Mammary epithelial cell (primary cell): ENCODE results near the gene FKBP5.

Source experiments
- EZH2 ChIP-seq: IDR thresholded peaks from 2 replicates; pipeline ENCODE4 v1.6.1; 2012; ENCODE audit warnings: low read length, inconsistent platforms, borderline replicate concordance
- TF ChIP-seq, protein P1 (sequence below), 2 donors: IDR thresholded peaks in 1 of 2; conservative IDR thresholded peaks in 1 of 2; 2 replicates each; pipeline ENCODE4 v1.5.1; 2011 to 2012; ENCODE audit warnings: inconsistent platforms in 2 of 2, low read length in 2 of 2, mild to moderate bottlenecking in 2 of 2, control low read depth in 1 of 2, low read depth in 1 of 2; ENCODE audit not compliant: insufficient read depth in 1 of 2; ENCODE audit errors: extremely low read depth in 1 of 2

DNA sequence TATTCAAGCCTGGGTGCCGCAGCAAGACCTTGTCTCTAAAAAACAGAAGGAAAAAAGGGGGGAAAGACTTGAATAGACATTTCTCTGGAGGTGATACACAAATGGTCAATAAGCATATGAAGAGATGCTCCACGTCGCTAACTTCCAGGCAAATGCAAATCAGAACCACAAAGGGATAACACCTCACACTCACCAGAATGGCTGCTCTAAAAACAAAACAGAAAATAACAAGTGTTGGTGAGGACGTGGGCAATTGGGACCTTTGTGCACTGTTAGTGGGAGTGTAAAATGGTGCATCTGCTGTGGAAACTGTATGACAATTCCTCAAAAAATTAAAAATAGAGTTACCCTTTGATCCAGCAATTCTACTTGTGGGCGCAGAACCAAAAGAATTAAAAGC lies 127.6 kb downstream of the FKBP5 start:
- TF ChIP-seq, protein P1, sequence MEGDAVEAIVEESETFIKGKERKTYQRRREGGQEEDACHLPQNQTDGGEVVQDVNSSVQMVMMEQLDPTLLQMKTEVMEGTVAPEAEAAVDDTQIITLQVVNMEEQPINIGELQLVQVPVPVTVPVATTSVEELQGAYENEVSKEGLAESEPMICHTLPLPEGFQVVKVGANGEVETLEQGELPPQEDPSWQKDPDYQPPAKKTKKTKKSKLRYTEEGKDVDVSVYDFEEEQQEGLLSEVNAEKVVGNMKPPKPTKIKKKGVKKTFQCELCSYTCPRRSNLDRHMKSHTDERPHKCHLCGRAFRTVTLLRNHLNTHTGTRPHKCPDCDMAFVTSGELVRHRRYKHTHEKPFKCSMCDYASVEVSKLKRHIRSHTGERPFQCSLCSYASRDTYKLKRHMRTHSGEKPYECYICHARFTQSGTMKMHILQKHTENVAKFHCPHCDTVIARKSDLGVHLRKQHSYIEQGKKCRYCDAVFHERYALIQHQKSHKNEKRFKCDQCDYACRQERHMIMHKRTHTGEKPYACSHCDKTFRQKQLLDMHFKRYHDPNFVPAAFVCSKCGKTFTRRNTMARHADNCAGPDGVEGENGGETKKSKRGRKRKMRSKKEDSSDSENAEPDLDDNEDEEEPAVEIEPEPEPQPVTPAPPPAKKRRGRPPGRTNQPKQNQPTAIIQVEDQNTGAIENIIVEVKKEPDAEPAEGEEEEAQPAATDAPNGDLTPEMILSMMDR (conservative IDR thresholded peaks at IDR 0.05 in 1 of 2, IDR thresholded peaks at IDR 0.05 in 1 of 2; ENCODE audit: extremely low read depth in 1 of 2, insufficient read depth in 1 of 2, low read depth in 1 of 2, low read length in 2 of 2) = no peak
- TF ChIP-seq EZH2 = no peak
